ENCODE data around the gene ZNF100. TPM values are rescaled to one million over a fixed set of nuclear protein-coding genes. Genes with fewer than 3 reads are reported as not detected.
"Not testable (repeated sequence)": the region's sequence is repeated elsewhere in the genome, so short reads cannot be mapped to it uniquely, and the experiment has no call there.

ZNF100 gene
- total RNA-seq, 1 donor from 2014 or later: 5.4 TPM

GRCh38 chr19:21680671-21681070 lies 86.7 kb downstream of the ZNF100 start:
- H3K9me3 Mint-ChIP-seq (ENCODE audit: low read depth): peaks cover 40% of the 10 kb centered on the region
- H3K27me3 Mint-ChIP-seq (ENCODE audit: low read depth): no peaks in the 10 kb centered on the region
- no peak overlapping the region for H3K4me3 Mint-ChIP-seq (ENCODE audit: unreplicated experiment)
- no peak for DNase-seq (ENCODE audit: low spot score)
- no peaks in the 10 kb centered on the region for H3K4me1 Mint-ChIP-seq (ENCODE audit: low read depth)
- H3K27ac Mint-ChIP-seq (ENCODE audit: unreplicated experiment): no peak overlapping the region
- H3K36me3 Mint-ChIP-seq (ENCODE audit: low read depth): no peaks in the 10 kb centered on the region
- TF ChIP-seq CTCF (IDR thresholded peaks at IDR 0.05): no peak

DNA sequence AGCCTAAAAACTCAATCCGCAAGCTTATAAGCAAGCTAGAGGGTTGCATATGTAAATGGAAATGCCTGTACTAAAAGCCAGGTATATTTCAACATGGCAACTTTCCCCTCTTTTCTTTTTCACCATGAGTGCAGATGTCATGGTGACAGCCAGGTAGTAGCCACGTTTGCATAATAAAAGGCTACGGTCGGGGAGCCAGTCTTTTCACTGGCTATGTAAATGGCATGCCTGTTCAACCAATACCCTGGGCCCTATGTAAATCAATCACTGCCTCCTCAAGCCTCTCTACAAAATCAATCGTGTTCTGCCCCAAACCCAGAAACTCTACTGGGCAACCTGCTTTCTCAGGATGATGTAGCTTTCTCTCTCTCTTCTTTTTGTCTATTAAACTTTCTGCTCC lies 87.4 kb downstream of the ZNF100 start:
- no peak overlapping the region for H3K27ac Mint-ChIP-seq (ENCODE audit: unreplicated experiment)
- no peak for DNase-seq (ENCODE audit: low spot score)

GRCh38 chr19:21677696-21678418 lies 89.5 kb downstream of the ZNF100 start:
- Mint-ChIP-seq H3K27me3 (ENCODE audit: low read depth) (no peaks in the 10 kb centered on the region), H3K4me3 (ENCODE audit: unreplicated experiment) (no peak overlapping the region), H3K27ac (ENCODE audit: unreplicated experiment) (no peak overlapping the region), H3K36me3 (ENCODE audit: low read depth) (no peaks in the 10 kb centered on the region), H3K4me1 (ENCODE audit: low read depth) (no peaks in the 10 kb centered on the region), H3K9me3 (ENCODE audit: low read depth) (peaks cover 39% of the 10 kb centered on the region)
- no peak for DNase-seq (ENCODE audit: low spot score)
- no peak for TF ChIP-seq CTCF (IDR thresholded peaks at IDR 0.05)

More for the DNA sequence above, 87.4 kb downstream of the ZNF100 start:
- H3K9me3 Mint-ChIP-seq (ENCODE audit: low read depth): peaks cover 41% of the 10 kb centered on the region
- no peaks in the 10 kb centered on the region for H3K36me3 Mint-ChIP-seq (ENCODE audit: low read depth)
- H3K4me3 Mint-ChIP-seq (ENCODE audit: unreplicated experiment): no peak overlapping the region
- TF ChIP-seq CTCF (IDR thresholded peaks at IDR 0.05): no peak
- no peaks in the 10 kb centered on the region for H3K27me3 Mint-ChIP-seq (ENCODE audit: low read depth)
- H3K4me1 Mint-ChIP-seq (ENCODE audit: low read depth): no peaks in the 10 kb centered on the region

DNA sequence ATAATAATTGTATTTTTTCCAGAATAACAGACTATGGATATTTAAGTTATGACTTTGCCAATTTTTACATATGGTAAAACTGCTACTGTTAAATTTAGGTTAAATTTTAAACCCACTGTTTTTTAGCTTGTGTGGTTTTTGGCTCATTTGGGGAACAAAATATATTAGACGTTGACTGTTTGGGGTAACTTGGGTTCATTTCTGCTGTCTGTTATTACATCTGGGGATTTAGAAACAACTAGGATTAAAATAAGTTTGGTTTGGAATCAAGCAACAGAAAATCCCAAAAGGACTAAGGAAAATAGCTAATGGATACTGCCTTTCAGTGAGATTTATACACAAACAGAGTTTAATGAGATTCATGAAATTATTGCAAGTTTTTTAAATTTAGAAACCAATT lies 92.9 kb downstream of the ZNF100 start:
- Mint-ChIP-seq H3K4me1 (ENCODE audit: low read depth) (no peaks in the 10 kb centered on the region), H3K9me3 (ENCODE audit: low read depth) (peaks cover 51% of the 10 kb centered on the region), H3K4me3 (ENCODE audit: unreplicated experiment) (no peak overlapping the region), H3K27me3 (ENCODE audit: low read depth) (no peaks in the 10 kb centered on the region), H3K36me3 (ENCODE audit: low read depth) (no peaks in the 10 kb centered on the region), H3K27ac (ENCODE audit: unreplicated experiment) (no peak overlapping the region)
- TF ChIP-seq CTCF (IDR thresholded peaks at IDR 0.05): no peak
- DNase-seq (ENCODE audit: low spot score): no peak

DNA sequence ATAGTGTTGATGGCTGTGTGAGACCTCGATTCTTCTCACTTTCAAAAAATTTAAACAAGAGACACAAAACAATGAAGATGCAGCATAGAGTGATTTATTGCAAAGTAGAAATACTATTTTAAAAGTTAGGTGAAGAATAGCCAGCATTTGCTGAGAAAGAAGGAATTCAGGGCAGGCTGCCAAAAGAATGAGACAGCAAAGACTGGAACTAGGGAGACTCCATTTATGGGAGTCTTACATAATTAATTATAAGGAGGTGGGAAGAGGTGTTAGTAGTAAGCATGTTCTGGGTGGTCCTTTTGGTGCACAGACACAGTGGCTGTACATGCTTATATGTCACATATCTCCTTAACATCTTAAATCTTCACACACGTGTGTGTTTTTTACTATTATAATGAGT lies 93.9 kb downstream of the ZNF100 start:
- H3K4me1 Mint-ChIP-seq (ENCODE audit: low read depth); DNase-seq (ENCODE audit: low spot score); H3K27me3 Mint-ChIP-seq (ENCODE audit: low read depth); H3K36me3 Mint-ChIP-seq (ENCODE audit: low read depth); H3K4me3 Mint-ChIP-seq (ENCODE audit: unreplicated experiment); H3K27ac Mint-ChIP-seq (ENCODE audit: unreplicated experiment): not testable (repeated sequence)
- peaks cover 46% of the 10 kb centered on the region for H3K9me3 Mint-ChIP-seq (ENCODE audit: low read depth)

Other genes with a start within 250 kb of the ZNF100 start
- gene ZNF43, start 68.6 kb upstream of the ZNF100 start, total RNA-seq: 7.9 to 25.0 TPM (median 9.2 TPM) in 3 replicates
- not detected in 3 replicates for gene ZNF208, start 243.4 kb upstream of the ZNF100 start, total RNA-seq

Data from chondrocyte (in vitro differentiated cells).